ENCODE data around the gene NAA16.

NAA16 gene

DNA sequence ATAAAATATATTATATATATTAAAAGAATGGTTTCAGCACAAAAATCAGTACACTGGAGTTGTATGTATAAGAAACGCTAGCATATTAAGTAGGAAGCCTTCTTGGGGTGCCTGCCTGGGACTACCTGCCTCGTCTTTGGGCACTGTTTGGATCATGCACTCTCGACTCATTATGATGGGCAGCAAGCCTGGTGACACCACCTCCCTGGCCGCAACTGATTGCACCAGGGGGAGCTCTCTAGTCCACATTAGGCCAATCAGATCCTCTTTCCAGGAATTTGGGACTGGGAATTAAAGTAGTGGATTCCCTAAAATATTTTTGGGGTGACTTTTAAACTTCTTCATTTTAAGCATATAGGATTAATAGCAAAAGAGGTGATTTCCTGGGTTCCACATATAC, 90.3 kb downstream of the NAA16 start:
- no peak for TF ChIP-seq Cebpa-rat (IDR thresholded peaks at IDR 0.05)
- Histone ChIP-seq H3K36me3 (no peaks in the 10 kb centered on the region), H3K4me2 (no peak overlapping the region), H3K9ac (no peak overlapping the region), H3K27ac (no peak overlapping the region), H3K9me3 (0 out of 2 replicates have a peak, but pooled peaks cover 3% of the 10 kb centered on the region), H4K20me1 (no peaks in the 10 kb centered on the region), H3K4me3 (no peak overlapping the region), H3K4me1 (no peaks in the 10 kb centered on the region), H3K27me3 (no peaks in the 10 kb centered on the region)

DNA sequence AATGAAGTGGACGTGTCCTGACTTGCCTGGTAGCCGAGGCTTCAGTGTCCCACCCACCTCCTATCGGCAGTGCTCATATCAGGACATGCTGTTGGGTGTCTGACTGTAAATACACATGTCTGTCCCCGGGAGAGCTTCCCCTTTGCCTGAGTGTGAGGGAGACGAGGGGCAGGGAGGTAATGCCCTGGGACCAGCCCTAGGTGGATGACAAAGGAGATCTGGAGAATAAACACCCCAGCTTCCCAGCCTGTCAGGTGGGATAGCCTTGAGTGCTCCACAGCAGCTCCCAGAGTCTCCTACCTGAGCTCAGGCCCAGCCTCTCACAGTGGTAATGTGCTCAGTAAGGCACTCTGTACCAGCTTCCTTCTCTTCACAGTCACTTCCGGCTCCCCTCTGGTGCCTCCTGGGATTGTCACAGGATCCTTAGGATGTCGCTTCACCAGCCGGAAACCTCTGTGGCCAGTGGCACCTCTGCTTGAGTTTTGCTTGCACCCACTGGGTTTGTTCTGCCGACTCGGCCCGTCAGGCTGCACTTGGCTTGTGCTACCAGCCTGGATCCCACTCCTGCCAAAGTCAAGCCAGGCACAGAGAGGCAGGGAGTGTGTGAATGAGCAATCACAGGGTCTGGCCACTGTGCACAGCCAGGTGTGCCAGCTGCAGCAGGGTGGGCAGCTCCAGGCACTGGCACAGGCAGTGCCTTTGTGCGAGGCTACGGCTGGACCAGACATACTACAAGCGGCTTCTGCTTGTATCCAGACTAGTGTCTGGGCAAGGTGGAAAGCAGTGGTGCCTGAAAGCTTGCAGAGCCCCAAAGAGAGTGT, 91.8 kb downstream of the NAA16 start:
- Histone ChIP-seq H4K20me1 (no peaks in the 10 kb centered on the region), H3K4me3 (no peak overlapping the region), H3K27ac (no peak overlapping the region), H3K4me2 (no peak overlapping the region), H3K9me3 (no peaks in the 10 kb centered on the region), H3K36me3 (no peaks in the 10 kb centered on the region), H3K9ac (no peak overlapping the region), H3K4me1 (no peaks in the 10 kb centered on the region), H3K27me3 (no peaks in the 10 kb centered on the region)
- no peak for TF ChIP-seq Cebpa-rat (IDR thresholded peaks at IDR 0.05)

DNA sequence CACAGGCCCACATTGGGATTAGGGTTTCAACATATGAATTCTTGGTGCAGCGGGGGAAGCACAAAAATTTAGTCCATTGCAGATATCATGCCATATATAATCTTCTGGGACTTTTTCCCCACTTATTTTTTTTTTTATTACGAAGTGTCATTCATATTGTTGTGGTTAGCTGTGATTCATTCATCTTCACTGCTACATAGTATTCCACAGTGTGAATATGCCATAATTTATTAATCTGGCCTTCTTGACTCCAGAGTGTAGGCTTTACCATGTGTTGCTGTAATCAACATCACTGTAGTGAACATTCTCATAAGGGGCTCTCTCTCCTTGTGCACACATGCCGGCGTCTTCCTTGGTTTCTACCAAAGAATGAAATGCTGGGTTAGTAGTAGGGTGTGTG, 92.9 kb downstream of the NAA16 start:
- Histone ChIP-seq H3K9ac (no peak overlapping the region), H3K27me3 (no peaks in the 10 kb centered on the region), H3K9me3 (no peaks in the 10 kb centered on the region), H3K4me1 (no peaks in the 10 kb centered on the region), H4K20me1 (no peaks in the 10 kb centered on the region), H3K36me3 (no peaks in the 10 kb centered on the region), H3K27ac (no peak overlapping the region), H3K4me3 (no peak overlapping the region), H3K4me2 (no peak overlapping the region)
- TF ChIP-seq Cebpa-rat (IDR thresholded peaks at IDR 0.05): no peak

DNA sequence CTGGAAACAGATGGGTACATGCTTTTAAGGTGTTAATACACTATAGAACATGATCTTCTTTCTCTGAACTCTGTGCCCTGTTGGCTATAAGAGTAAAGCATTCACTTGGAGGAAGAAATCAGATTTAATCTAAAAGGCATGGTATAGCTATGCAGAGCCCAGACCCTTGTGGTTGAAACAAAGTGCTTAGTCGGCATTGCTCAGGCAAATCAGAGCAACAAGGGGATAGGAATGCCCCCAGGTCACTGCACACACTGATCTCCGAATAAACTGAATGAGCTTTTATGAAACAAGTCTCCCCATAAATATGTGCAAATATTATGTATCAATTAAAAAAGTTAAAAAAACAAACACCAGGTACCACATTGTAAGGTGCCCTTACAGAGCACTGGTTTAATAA, 94.3 kb downstream of the NAA16 start:
- Histone ChIP-seq H3K36me3 (no peaks in the 10 kb centered on the region), H3K27ac (no peak overlapping the region), H3K4me3 (no peak overlapping the region), H3K4me2 (no peak overlapping the region), H3K9ac (no peak overlapping the region), H3K4me1 (no peaks in the 10 kb centered on the region), H3K27me3 (no peaks in the 10 kb centered on the region), H4K20me1 (no peaks in the 10 kb centered on the region), H3K9me3 (no peaks in the 10 kb centered on the region)
- TF ChIP-seq Cebpa-rat (IDR thresholded peaks at IDR 0.05): no peak

DNA sequence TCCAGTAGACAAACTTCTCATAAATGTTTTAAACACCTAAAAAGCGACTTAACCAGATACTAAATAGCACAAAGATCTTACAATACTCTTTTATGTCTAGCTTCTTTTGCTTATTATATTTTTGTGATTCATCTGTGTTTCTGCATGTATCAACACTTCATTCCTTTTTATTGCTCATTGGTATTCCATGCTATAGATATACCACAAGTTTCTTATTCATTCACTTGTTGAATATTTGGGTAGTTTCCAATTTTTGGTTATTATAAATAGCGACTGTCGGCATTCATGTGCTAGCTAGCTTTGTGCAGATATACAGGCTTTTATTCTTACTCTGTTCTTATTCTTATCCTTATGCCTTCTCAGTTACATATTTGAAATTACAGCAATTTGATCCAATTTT, 96.3 kb downstream of the NAA16 start:
- TF ChIP-seq Cebpa-rat (IDR thresholded peaks at IDR 0.05): no peak
- Histone ChIP-seq H3K27ac (no peak overlapping the region), H3K27me3 (no peaks in the 10 kb centered on the region), H3K9ac (no peak overlapping the region), H3K4me3 (no peak overlapping the region), H4K20me1 (no peaks in the 10 kb centered on the region), H3K4me2 (no peak overlapping the region), H3K9me3 (no peaks in the 10 kb centered on the region), H3K36me3 (no peaks in the 10 kb centered on the region), H3K4me1 (no peaks in the 10 kb centered on the region)

DNA sequence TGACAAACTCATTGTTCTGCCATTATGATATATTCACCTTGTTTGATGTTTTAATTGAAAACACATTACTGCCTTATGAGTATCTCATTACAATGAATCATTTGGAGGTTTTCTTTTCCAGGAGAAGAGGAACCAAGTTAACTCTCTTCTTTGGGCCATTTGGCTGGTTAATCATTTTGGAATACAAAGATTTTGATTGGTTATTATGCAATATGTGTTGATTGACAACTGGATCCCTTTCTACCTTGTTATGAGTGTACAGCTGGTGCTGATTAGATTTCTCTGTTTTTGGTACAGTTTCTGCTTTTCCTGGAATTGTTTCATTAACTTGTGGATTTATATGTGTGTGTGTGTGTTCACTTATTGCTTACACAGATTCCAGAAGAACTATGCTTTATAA, 97.1 kb downstream of the NAA16 start:
- Histone ChIP-seq H3K27me3 (no peaks in the 10 kb centered on the region), H4K20me1 (no peaks in the 10 kb centered on the region), H3K4me2 (no peak overlapping the region), H3K9me3 (no peaks in the 10 kb centered on the region), H3K36me3 (no peaks in the 10 kb centered on the region), H3K4me3 (no peak overlapping the region), H3K9ac (no peak overlapping the region), H3K4me1 (no peaks in the 10 kb centered on the region), H3K27ac (no peak overlapping the region)
- no peak for TF ChIP-seq Cebpa-rat (IDR thresholded peaks at IDR 0.05)

DNA sequence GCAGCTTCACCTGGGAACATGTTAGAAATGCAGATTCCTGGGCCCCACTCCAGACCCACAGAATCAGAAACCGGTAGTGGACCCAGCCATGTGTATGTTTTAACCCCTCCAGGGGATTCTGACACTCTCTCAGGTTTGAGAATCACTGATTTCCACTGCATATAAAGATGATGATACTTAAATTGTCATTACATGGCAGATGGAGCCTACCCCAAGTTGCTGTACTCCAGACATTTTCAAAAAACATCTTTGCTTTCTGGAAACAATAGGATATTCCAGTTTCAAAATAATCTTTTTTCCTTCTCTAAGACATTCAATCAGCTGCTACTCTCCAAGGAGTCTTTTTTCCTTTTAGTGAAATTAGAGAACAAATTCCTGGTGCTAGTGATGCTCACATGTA, 97.7 kb downstream of the NAA16 start:
- H3K9ac ChIP-seq: no peak overlapping the region
- no peak for TF ChIP-seq Cebpa-rat (IDR thresholded peaks at IDR 0.05)
- H3K4me1 ChIP-seq: no peaks in the 10 kb centered on the region
- no peak overlapping the region for H3K4me2 ChIP-seq
- no peak overlapping the region for H3K27ac ChIP-seq
- H4K20me1 ChIP-seq: no peaks in the 10 kb centered on the region
- no peaks in the 10 kb centered on the region for H3K9me3 ChIP-seq
- no peak overlapping the region for H3K4me3 ChIP-seq
- no peaks in the 10 kb centered on the region for H3K27me3 ChIP-seq
- H3K36me3 ChIP-seq: no peaks in the 10 kb centered on the region

DNA sequence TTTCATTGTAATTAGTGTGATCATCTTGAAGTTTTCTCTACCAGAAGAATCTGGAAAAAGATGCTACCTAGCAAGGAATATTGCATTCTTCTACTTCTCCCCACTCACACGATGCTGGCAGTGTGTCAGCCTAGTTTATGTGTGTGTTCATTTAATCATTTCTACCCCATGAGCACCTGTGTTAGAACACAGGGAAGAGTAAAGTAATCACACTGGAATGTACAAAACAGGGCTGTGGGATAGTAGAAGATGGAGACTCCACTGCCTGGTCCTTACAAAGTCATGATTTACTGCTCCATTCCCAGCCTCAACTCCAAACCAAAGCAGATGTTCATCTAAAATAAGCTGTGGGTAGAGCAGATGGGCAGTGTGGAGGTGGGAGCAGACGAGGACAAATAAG, 98.5 kb downstream of the NAA16 start:
- Histone ChIP-seq H3K27me3 (no peaks in the 10 kb centered on the region), H3K36me3 (no peaks in the 10 kb centered on the region), H3K9me3 (no peaks in the 10 kb centered on the region), H3K9ac (no peak overlapping the region), H4K20me1 (no peaks in the 10 kb centered on the region), H3K27ac (no peak overlapping the region), H3K4me1 (no peaks in the 10 kb centered on the region), H3K4me3 (no peak overlapping the region), H3K4me2 (no peak overlapping the region)
- no peak for TF ChIP-seq Cebpa-rat (IDR thresholded peaks at IDR 0.05)

DNA sequence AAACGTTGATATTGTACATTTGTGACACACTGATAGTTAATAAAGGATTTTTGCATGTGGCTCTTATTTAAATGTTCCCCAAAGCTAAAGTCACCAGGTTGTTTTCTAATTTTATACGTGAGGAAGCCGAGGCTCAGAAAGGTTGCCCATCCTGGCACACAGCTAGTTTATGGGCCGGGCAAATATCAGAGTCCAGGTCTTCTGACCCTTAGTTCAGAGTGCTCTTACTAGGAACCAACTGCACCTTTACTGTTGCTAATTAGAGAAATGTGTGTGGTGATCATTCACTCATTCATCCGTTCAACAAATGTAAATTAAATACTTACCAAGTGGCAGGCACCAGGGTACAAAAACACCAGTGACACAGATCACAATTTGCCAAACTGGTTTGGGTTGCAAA, 100.0 kb downstream of the NAA16 start:
- Histone ChIP-seq H4K20me1 (no peaks in the 10 kb centered on the region), H3K9ac (no peak overlapping the region), H3K4me3 (no peak overlapping the region), H3K4me1 (no peaks in the 10 kb centered on the region), H3K4me2 (no peak overlapping the region), H3K36me3 (no peaks in the 10 kb centered on the region), H3K27ac (no peak overlapping the region), H3K9me3 (no peaks in the 10 kb centered on the region), H3K27me3 (no peaks in the 10 kb centered on the region)
- no peak for TF ChIP-seq Cebpa-rat (IDR thresholded peaks at IDR 0.05)

DNA sequence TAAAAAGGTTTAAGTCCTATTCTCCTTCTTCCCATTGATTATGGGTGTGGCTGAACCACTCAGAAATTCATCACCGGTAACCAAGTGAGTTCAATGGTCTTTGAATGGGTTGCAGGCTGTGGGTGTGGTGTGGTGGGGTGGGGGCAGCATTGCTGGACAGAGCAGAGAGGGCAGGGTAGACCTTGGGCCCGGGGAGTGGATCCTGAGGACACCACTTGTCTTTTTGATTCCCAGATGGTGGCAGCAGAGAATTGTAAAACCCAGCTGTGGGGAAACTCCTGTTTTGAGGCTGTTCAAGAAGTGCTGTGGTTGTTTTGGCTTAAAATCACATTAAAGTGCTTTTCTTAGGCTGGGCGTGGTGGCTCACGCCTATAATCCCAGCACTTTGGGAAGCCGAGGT, 100.5 kb downstream of the NAA16 start:
- no peak overlapping the region for H3K4me3 ChIP-seq
- H4K20me1 ChIP-seq: no peaks in the 10 kb centered on the region
- H3K9me3 ChIP-seq: no peaks in the 10 kb centered on the region
- H3K4me2 ChIP-seq: no peak overlapping the region
- H3K36me3 ChIP-seq: no peaks in the 10 kb centered on the region
- no peak for TF ChIP-seq Cebpa-rat (IDR thresholded peaks at IDR 0.05)
- H3K27me3 ChIP-seq: no peaks in the 10 kb centered on the region
- no peak overlapping the region for H3K27ac ChIP-seq
- no peaks in the 10 kb centered on the region for H3K4me1 ChIP-seq
- no peak overlapping the region for H3K9ac ChIP-seq

DNA sequence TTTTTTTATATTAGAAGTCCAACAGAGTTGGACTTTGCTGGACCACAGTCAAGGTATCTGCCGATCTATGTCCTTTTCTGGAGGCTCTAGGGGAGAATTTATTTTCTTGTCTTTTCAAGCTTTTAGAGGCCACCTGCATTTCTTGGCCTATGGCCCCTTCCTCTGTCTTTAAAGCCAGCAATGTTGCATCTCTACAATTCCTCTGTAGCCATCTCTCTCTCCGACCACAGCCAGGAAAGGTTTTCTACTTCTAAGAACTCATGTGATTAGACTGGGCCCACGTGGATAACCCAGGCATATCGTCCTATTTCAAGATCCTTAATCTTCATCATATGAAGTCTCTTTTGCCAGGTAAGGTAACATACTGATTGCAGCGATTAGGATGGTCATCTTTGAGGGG, 102.8 kb downstream of the NAA16 start:
- Histone ChIP-seq H3K27me3 (no peaks in the 10 kb centered on the region), H3K4me2 (no peak overlapping the region), H3K9me3 (no peaks in the 10 kb centered on the region), H3K36me3 (no peaks in the 10 kb centered on the region), H3K9ac (no peak overlapping the region), H3K4me1 (0 out of 2 replicates have a peak, but pooled peaks cover 4% of the 10 kb centered on the region), H3K27ac (no peak overlapping the region), H4K20me1 (no peaks in the 10 kb centered on the region), H3K4me3 (no peak overlapping the region)
- TF ChIP-seq Cebpa-rat (IDR thresholded peaks at IDR 0.05): no peak

Data from BLaER1 (cell line).